ENCODE measurements around the gene RRN3. TPM values are rescaled to one million over a fixed set of nuclear protein-coding genes. Genes with fewer than 3 reads are reported as not detected.
"Not testable (repeated sequence)": the region's sequence is repeated elsewhere in the genome, so short reads cannot be mapped to it uniquely, and the experiment has no call there.

RRN3 gene
- total and polyA plus RNA-seq, 5 donors from 2014 or later, result 21.6 to 31.3 (median 28.0) TPM

DNA sequence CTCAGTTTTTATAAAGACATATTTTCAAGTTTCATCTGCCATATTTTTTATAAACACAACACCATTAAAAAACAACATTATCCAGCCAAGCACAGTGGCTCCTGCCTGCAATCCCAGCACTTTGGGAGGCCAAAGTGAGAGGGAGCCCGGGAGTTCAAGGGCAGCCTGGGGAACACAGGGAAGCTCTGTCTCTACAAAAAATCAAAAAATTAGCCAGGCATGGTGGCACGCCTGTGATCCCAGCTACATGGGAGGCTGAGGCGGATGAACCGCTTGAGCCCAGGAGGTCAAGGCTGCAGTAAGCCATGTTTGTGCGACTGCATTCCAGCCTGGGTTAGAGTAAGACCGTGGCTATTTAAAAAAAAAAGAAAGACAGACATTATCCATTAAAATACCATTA is 21.0 kb downstream of the RRN3 start:
- Histone ChIP-seq H3K4me3 (ENCODE audit: low read depth, low read length) (no peak overlapping the region), H3K27me3 (ENCODE audit: control insufficient read depth, insufficient read depth, low read length) (no peaks in the 10 kb centered on the region), H3K9me3 (ENCODE audit: control insufficient read depth in 2 of 2, low read length in 2 of 2) (no peaks in the 10 kb centered on the region), H3K36me3 (ENCODE audit: control insufficient read depth, insufficient read depth, low read length) (peaks cover 52% of the 10 kb centered on the region), H3K27ac (ENCODE audit: insufficient read depth, low read length, poor library complexity, severe bottlenecking) (no peak overlapping the region), H3K4me1 (ENCODE audit: control insufficient read depth, insufficient read depth, low read length, poor library complexity, severe bottlenecking) (no peaks in the 10 kb centered on the region)
- ATAC-seq (ENCODE audit: low read depth in 2 of 2), result no peak
- H3K27ac Mint-ChIP-seq, result no peak overlapping the region
- no peak overlapping the region for H3K4me3 Mint-ChIP-seq
- H3K36me3 Mint-ChIP-seq, result peaks cover 44% of the 10 kb centered on the region
- peaks cover 0 to 19% (median 5%) of the 10 kb centered on the region in 4 donors for H3K4me1 Mint-ChIP-seq
- no peak for DNase-seq
- no peaks in the 10 kb centered on the region for H3K27me3 Mint-ChIP-seq
- no peaks in the 10 kb centered on the region for H3K9me3 Mint-ChIP-seq

DNA sequence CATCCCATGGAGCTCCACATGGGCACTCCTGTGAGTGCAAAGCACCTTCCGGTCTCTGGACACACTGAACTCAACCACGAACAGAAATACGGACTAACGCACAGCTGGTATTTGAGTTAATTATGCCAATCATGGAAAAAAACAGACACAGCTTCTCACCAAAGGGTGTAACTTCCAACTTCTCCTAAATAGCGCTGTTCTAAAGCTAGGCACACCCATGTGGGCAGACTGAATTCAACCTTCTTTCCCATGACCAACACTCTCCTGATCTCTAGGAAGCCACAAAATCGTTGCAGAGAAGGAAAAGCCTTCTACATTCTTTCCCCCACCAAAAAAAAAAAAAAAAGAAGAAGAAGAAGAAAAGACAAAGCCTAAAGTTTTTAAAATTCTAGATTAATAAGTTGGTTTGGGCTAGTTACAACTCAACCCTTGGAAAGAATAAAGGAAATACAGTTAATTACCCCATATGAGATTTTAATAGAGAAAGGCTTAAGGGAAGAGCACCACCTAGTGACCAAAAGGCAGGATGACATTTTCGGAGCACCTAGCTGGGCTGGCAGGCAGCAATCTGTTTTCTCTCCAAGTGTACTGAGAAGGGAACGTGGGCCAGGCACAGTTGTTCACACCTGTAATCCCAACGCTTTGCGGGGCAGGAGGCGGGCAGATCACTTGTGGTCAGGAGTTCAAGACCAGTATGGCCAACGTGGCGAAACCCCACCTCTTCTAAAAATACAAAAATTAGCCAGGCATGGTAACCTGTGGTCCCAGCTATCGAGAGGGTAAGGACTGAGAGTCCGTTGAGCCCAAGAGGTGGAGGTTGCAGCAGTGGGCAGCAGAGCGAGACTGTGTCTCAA is 21.9 kb downstream of the RRN3 start:
- ATAC-seq (ENCODE audit: low read depth in 2 of 2) (peak in 1 of 2 donors; percentile 71), DNase-seq (peak in 1 of 3 donors; percentile 22)
- not testable (repeated sequence) for H3K4me1 ChIP-seq (ENCODE audit: control insufficient read depth, insufficient read depth, low read length, poor library complexity, severe bottlenecking); H3K4me3 ChIP-seq (ENCODE audit: low read depth, low read length); H3K9me3 Mint-ChIP-seq; H3K27ac ChIP-seq (ENCODE audit: insufficient read depth, low read length, poor library complexity, severe bottlenecking); H3K4me3 Mint-ChIP-seq; H3K9me3 ChIP-seq (ENCODE audit: control insufficient read depth in 2 of 2, low read length in 2 of 2); H3K27me3 ChIP-seq (ENCODE audit: control insufficient read depth, insufficient read depth, low read length); H3K27me3 Mint-ChIP-seq
- H3K36me3 ChIP-seq (ENCODE audit: control insufficient read depth, insufficient read depth, low read length), result peaks cover 49% of the 10 kb centered on the region
- peaks cover 0 to 19% (median 5%) of the 10 kb centered on the region in 4 donors for H3K4me1 Mint-ChIP-seq
- H3K36me3 Mint-ChIP-seq, result peaks cover 37% of the 10 kb centered on the region
- peak overlapping the region in 2 of 3 donors; percentile 50 to 76 for H3K27ac Mint-ChIP-seq

DNA sequence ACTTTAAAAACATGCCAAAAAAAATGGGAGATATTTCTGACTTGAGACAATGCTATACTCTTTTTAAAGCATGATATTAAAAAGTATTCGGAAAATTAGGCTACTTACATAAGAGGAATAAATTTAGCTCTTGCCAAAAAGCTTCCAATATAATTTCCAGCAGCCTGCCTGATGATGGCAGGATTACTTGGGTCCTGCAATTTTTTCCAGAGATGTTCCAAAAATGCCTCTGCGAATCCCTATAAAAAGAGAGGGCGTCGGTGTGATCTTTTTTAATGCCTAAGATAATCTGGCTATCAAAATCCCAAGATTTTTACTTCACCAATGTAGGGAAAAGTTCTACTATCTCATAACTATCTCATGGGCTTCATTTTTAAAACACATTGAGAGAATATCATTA is 23.1 kb downstream of the RRN3 start:
- not testable (repeated sequence) for H3K9me3 Mint-ChIP-seq; ATAC-seq (ENCODE audit: low read depth in 2 of 2); H3K27me3 Mint-ChIP-seq; H3K27me3 ChIP-seq (ENCODE audit: control insufficient read depth, insufficient read depth, low read length); H3K4me3 Mint-ChIP-seq; H3K9me3 ChIP-seq (ENCODE audit: control insufficient read depth in 2 of 2, low read length in 2 of 2); H3K27ac Mint-ChIP-seq; H3K4me1 ChIP-seq (ENCODE audit: control insufficient read depth, insufficient read depth, low read length, poor library complexity, severe bottlenecking); H3K4me3 ChIP-seq (ENCODE audit: low read depth, low read length); DNase-seq; H3K27ac ChIP-seq (ENCODE audit: insufficient read depth, low read length, poor library complexity, severe bottlenecking)
- Mint-ChIP-seq H3K4me1 (peaks cover 0 to 14% (median 4%) of the 10 kb centered on the region in 4 donors), H3K36me3 (peaks cover 31% of the 10 kb centered on the region)
- peaks cover 52% of the 10 kb centered on the region for H3K36me3 ChIP-seq (ENCODE audit: control insufficient read depth, insufficient read depth, low read length)

DNA sequence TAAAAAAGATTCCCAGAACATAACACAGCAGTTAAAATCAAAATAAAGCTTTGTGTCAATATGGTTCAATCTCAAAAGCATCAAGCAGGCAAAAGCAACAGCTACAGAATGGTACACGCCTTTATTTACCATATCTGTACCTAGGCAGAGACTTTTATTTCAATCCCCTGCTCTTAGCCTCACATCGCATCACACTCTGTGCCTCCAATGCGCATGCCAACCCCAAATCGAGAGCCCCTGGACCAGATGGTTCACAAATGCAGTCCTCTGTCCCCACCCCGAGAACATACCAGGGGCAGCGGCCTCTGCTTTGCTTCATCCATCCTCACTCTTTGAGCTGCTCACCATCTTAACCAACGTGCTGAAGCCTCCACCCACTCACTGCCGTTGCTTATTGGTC is 27.4 kb downstream of the RRN3 start:
- ATAC-seq (ENCODE audit: low read depth in 2 of 2); H3K4me1 Mint-ChIP-seq; H3K4me3 ChIP-seq (ENCODE audit: low read depth, low read length); H3K9me3 Mint-ChIP-seq; H3K27ac ChIP-seq (ENCODE audit: insufficient read depth, low read length, poor library complexity, severe bottlenecking); DNase-seq; H3K4me3 Mint-ChIP-seq; H3K4me1 ChIP-seq (ENCODE audit: control insufficient read depth, insufficient read depth, low read length, poor library complexity, severe bottlenecking); H3K27me3 Mint-ChIP-seq; H3K27me3 ChIP-seq (ENCODE audit: control insufficient read depth, insufficient read depth, low read length); H3K9me3 ChIP-seq (ENCODE audit: control insufficient read depth in 2 of 2, low read length in 2 of 2); H3K27ac Mint-ChIP-seq: not testable (repeated sequence)
- H3K36me3 Mint-ChIP-seq, result peaks cover 19% of the 10 kb centered on the region
- H3K36me3 ChIP-seq (ENCODE audit: control insufficient read depth, insufficient read depth, low read length), result peaks cover 37% of the 10 kb centered on the region

DNA sequence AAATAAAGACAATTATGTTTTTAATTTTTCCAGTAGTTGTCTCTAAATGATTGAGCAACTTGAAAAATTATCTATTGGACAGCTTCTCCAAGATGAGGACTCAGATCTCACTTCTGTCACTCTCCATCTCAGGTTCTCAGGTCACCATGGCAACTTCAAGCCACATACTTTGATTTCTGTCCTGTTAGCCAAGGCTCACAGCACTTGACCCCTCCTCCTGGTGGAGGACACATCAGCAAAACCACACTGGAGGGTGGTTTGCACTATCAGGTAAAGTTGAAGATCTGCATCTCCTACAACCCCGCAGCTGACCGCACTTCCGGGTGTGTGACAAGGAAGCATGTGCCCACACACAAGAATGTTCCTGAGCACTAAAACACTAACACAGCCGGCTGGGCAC is 28.1 kb downstream of the RRN3 start:
- not testable (repeated sequence) for DNase-seq; H3K27ac Mint-ChIP-seq; H3K4me1 Mint-ChIP-seq; H3K4me3 Mint-ChIP-seq; H3K27me3 Mint-ChIP-seq; H3K27ac ChIP-seq (ENCODE audit: insufficient read depth, low read length, poor library complexity, severe bottlenecking); ATAC-seq (ENCODE audit: low read depth in 2 of 2); H3K4me3 ChIP-seq (ENCODE audit: low read depth, low read length); H3K27me3 ChIP-seq (ENCODE audit: control insufficient read depth, insufficient read depth, low read length); H3K9me3 ChIP-seq (ENCODE audit: control insufficient read depth in 2 of 2, low read length in 2 of 2); H3K4me1 ChIP-seq (ENCODE audit: control insufficient read depth, insufficient read depth, low read length, poor library complexity, severe bottlenecking); H3K9me3 Mint-ChIP-seq
- H3K36me3 ChIP-seq (ENCODE audit: control insufficient read depth, insufficient read depth, low read length), result peaks cover 44% of the 10 kb centered on the region
- H3K36me3 Mint-ChIP-seq, result peaks cover 24% of the 10 kb centered on the region

DNA sequence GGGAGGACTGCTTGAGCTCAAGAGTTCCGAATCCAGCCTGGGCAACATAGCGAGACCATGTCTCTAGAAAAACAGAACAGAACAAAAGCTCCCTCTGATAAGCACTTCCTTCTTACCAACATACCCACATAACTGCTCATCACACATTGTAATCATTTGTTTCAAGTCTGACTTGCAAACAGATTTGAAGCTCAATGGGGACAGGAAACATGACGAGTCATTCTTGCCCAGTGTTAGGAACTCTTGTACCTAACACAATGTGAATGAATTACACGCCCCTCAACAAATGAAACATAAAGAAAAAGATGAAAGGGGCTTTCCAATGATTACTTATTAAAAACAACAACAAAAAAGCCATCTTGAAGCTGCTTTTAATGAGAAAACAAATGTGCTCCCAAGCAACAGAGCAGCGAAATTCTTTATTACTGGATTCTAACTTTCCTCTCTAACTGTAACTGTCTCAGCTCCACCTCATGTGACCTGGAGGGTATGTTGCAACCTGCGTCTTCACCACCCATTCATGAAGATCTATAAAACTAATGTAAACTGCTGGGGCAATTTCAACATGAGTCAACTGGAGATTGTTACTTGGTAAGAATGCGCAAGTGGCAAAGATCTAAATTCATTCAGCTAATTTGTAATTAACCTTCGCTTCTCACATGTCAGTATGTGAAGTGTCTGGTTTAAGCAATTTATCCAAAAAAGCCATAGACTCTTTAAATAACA is 31.8 kb downstream of the RRN3 start:
- not testable (repeated sequence) for H3K4me1 ChIP-seq (ENCODE audit: control insufficient read depth, insufficient read depth, low read length, poor library complexity, severe bottlenecking); H3K9me3 ChIP-seq (ENCODE audit: control insufficient read depth in 2 of 2, low read length in 2 of 2); H3K27ac Mint-ChIP-seq; H3K27me3 ChIP-seq (ENCODE audit: control insufficient read depth, insufficient read depth, low read length); H3K27me3 Mint-ChIP-seq; H3K27ac ChIP-seq (ENCODE audit: insufficient read depth, low read length, poor library complexity, severe bottlenecking); H3K4me1 Mint-ChIP-seq; H3K9me3 Mint-ChIP-seq; ATAC-seq (ENCODE audit: low read depth in 2 of 2); H3K4me3 ChIP-seq (ENCODE audit: low read depth, low read length)
- H3K4me3 Mint-ChIP-seq, result peak overlapping the region in 1 of 4 donors; percentile 4
- peak in 1 of 3 donors; percentile 28 for DNase-seq
- H3K36me3 Mint-ChIP-seq, result peaks cover 34% of the 10 kb centered on the region
- peaks cover 49% of the 10 kb centered on the region for H3K36me3 ChIP-seq (ENCODE audit: control insufficient read depth, insufficient read depth, low read length)

DNA sequence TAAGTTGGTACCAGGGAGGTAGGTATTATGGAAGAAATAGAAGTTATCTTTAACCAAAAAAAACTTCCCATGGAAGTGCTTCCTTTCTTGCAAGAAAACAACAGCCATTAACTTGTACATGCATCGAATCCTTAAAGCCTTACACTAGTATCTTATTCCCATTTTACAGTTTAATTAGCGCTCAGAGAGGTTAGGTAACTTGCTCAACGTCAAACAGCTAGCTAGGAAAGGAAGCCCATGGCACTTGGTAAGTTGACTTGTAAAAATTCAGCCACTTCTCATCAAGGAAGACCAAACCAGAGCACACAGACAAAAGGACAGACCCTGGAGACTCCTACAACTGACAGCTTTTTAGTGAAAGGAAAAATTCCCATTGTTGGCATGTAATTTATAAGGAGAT is 34.7 kb downstream of the RRN3 start:
- Mint-ChIP-seq H3K4me1 (peaks cover 7 to 15% (median 10%) of the 10 kb centered on the region in 4 donors), H3K9me3 (no peaks in the 10 kb centered on the region), H3K27ac (no peak overlapping the region), H3K36me3 (peaks cover 28% of the 10 kb centered on the region), H3K27me3 (no peaks in the 10 kb centered on the region), H3K4me3 (no peak overlapping the region)
- no peaks in the 10 kb centered on the region for H3K27me3 ChIP-seq (ENCODE audit: control insufficient read depth, insufficient read depth, low read length)
- H3K4me1 ChIP-seq (ENCODE audit: control insufficient read depth, insufficient read depth, low read length, poor library complexity, severe bottlenecking), result peaks cover 16% of the 10 kb centered on the region
- no peaks in the 10 kb centered on the region for H3K9me3 ChIP-seq (ENCODE audit: control insufficient read depth in 2 of 2, low read length in 2 of 2)
- H3K4me3 ChIP-seq (ENCODE audit: low read depth, low read length), result no peak overlapping the region
- peaks cover 41% of the 10 kb centered on the region for H3K36me3 ChIP-seq (ENCODE audit: control insufficient read depth, insufficient read depth, low read length)
- H3K27ac ChIP-seq (ENCODE audit: insufficient read depth, low read length, poor library complexity, severe bottlenecking), result no peak overlapping the region
- no peak for ATAC-seq (ENCODE audit: low read depth in 2 of 2)
- no peak for DNase-seq
